SH-SY5Y (cell line): ENCODE data around the gene SPTBN4.

ENCODE experiments used
- GATA2 ChIP-seq: IDR thresholded peaks from 2 replicates; pipeline ENCODE4 v1.6.1; 2011; ENCODE audit warnings: mild to moderate bottlenecking, low read depth, low read length
- GATA3 ChIP-seq: IDR thresholded peaks from 2 replicates; pipeline ENCODE4 v1.6.1; 2011; ENCODE audit warnings: low read depth, mild to moderate bottlenecking, low read length, moderate library complexity

GRCh38 chr19:40567750-40568494 is 101.1 kb downstream of the SPTBN4 start:
- TF ChIP-seq GATA2 = no peak
- no peak for TF ChIP-seq GATA3
